GM19324 (cell line): ENCODE measurements around the gene FLVCR2.

ENCODE experiments used
- ATAC-seq: cut with Tn5 transposase; IDR thresholded peaks from one replicate; pipeline ENCODE4 v1.9.1; 2021; ENCODE audit warnings: mild to moderate bottlenecking, moderate library complexity; ENCODE audit not compliant: unreplicated experiment, low FRiP score

The FLVCR2 gene

DNA sequence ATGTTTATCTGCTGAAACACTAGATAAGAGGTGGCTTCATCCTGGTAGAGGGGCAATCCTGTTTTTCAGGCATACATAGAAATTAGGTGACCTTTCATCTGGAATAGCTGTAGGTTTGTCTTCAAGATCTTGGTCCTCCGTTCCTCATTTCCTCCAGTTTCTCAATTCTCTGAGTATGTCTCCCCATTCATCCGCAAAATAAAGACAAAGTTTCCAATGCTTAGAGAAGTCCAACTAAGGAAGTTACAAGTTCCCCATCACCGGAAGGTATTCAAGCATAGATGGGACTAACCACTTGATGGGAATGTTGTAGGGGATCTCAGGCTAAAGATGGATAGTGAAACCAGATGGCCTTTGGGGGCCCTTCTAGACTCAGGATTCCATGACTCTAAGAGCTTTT lies 48.0 kb downstream of the FLVCR2 start:
- ATAC-seq, result no peak

DNA sequence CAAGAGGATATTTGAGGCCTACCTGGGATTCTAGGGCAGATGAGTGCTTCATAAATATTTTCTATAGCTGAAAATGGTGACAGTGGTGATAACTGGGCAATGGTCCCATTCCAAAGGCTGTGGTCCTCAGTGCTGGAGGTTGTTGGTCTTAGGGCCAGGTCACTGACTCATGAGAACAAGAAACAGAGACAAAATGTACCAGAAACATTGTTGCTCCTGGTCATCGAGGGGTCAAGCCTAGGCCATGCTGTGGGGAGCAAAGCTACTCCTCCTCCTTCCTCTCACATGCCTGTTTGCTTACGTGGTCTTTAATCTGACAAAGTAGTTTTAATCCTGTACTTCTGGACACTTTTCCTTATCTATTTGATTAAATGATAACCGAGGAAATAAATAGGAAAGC lies 48.4 kb downstream of the FLVCR2 start:
- no peak for ATAC-seq

DNA sequence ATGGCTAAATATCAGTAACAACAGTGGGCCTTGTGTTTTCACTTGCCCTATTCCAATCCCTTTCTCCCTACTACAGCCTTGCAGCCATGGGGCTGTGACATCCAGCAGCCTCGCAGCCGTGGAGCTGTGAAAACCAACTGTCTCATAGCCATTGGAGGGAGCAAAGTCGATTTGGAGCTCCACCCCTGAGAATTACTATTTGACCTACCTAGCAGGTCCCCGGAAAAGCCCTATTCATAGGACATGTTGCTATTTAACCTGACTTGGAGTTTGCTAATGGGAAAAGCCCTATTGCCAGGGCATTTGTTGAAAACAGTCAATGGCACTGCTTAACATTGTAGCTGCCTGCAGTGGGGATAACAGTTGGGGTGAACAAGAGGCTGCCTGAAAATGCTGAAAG lies 49.0 kb downstream of the FLVCR2 start:
- ATAC-seq, result no peak

DNA sequence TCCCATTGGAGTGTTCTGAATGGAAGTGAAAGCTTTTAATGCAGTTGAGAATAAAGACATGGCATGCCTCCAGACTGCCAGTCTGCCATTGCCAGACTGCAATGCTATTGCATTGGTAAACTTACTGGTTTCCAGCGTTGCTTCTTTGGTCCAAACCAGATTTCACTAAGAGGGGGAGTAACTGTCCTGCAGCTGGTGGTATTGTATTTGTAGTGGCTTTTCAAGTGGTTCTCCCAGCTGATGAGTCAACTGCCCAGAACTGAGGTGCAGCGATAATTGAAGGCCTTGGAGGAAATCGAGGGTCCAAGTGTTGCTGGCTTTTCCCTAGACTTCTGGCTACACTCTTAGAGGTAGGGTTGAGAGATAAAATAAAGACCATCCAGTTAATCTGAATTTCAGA lies 50.4 kb downstream of the FLVCR2 start:
- no peak for ATAC-seq

DNA sequence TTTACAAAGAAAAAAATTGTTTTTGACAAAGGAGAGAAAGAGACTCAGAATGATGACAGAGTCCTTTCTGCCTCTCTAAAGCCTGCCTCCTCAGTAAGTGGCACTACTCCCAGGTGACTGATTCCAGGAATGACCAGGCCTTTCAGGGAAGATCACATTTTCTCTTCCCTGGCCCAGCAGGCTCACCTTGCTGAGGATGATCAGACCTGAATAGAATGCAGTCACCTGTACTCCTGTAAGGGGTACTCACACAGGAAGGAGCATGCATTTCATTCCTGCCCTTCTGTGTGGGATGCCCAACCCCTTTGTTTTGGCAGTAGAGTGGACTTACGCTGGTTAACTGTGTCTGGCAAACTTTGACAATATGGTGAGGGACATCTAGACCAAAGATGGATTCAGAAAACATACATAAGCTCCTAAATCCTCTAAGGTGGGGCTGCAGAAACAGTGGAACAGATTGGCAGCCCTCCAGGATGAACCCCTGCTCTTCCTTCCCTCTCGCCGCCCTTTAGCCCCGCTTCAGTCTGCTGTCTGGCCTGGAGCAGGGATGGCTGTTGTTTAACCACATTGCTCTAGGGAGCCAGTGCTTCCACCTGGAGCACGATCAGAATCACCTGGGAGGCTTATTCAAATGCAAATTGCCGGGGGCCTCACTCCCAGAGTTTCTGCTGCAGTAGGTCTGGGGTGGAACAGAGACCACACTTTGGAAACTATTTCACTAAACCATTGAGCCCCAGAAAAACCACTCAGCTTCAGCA lies 52.5 kb downstream of the FLVCR2 start:
- ATAC-seq, result no peak

DNA sequence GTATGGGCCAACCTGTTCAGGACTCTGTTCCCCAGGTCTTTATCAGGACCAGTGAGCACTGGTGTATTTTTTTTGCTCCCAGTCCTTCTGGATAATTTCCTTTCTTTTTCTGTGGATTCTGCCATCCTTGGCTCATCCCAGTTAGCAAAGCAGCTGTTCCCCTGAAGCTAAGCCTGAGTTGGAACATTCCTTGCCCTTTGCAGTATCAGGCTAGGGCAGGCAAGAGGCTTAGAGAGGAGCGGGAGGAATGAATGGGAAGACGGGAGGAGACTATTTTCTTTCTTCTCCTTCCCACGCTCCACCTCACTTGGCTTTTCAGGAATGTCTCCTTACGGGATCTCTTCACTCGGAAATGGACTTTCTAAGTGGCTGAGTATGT lies 53.0 kb downstream of the FLVCR2 start:
- ATAC-seq, result no peak

DNA sequence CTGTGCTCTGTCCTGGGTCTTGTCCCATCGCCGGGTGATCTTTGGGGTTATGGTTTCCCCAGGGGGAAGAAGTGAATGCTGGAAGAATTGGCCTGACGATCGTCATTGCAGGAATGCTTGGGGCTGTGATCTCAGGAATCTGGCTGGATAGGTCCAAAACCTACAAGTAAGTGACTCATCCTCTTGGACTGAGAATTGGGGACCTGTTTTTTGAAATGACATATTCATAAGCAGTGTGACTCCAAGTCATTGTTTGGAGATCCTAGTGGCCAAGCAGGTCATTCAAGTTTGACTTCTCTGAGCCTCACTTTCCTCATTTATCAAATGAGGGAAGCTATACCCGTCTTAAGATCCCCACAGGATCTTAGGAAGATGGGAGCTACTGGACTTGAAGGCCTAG lies 56.4 kb downstream of the FLVCR2 start:
- ATAC-seq, result no peak

DNA sequence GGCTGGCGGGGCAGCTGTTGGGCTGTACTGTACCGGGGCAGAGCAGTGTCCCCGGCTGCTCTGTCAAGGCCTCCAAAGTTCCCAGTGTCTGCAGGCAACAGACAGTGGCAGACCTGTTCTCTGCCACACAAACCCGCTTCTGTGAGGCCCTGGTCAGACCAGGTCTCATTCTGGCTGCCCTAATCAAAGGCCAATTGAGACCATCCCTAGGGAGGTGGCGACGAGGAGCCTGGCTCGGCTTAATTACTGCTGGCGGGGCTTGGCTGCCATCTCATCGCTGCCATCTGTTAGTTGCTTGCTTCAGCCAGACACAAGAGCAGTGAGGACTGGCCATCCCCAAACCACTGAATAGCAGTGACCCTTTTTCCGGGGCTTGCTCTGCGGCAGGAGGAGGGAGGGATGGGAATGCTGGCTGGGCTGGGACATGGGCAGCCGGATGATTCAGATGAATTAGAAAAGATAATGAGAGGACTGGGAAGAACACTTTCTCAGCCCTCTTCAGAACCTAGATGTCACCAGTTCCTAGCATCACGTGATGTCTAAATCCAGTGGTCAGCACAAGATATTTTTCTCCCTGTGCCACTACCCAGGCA lies 57.8 kb downstream of the FLVCR2 start:
- ATAC-seq, result no peak

DNA sequence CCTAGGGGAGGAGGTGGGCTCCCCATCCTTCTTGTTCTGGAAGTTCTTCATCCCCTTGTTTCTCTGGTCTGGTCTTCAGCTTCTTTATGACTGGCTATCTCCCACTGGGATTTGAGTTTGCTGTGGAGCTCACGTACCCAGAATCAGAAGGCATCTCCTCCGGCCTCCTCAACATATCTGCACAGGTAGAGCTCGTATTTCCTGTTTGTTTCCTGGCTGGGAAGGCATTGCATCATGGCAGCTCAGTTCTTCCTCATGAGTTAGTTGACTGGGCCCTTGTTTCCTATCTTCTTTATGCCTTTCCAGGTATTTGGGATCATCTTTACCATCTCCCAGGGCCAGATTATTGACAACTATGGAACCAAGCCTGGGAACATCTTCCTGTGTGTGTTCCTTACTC lies 62.5 kb downstream of the FLVCR2 start:
- no peak for ATAC-seq

DNA sequence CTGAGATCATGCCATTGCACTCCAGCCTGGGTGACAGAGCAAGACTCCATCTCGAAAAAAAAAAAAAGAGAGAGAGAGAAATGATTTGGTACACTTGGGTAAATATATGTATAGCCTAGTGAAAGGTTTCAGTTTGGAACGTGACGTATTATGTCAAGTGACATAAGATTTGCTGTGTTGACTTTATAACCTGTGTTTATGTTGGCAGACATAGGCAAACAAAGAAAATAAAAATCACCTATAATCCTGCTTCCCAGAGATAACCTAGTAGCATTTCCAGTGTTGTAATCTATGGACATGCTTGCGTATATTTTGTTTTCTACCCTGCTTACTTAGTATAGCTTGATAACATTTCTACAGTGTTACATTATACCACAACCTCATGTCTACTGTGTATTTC lies 65.6 kb downstream of the FLVCR2 start:
- ATAC-seq, result no peak

DNA sequence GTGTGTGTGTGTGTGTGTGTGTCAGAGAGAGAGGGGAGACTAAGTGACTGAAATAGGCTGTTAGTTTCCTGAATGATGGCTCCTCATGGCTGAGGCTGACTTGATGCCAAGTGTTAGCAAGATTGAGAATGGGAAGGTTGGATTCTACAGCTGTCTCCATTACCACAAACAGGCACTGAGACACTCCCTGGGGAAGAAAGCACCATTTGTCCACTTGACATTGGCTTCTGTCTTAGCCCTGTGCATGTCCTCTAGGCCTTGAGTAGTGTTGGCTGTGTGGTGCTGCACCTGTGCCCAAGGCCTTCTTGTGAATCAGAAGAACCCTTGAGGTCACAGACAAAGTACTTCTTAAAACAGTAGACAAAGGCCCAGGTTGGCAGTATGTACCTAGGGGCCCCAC lies 66.6 kb downstream of the FLVCR2 start:
- ATAC-seq, result no peak

DNA sequence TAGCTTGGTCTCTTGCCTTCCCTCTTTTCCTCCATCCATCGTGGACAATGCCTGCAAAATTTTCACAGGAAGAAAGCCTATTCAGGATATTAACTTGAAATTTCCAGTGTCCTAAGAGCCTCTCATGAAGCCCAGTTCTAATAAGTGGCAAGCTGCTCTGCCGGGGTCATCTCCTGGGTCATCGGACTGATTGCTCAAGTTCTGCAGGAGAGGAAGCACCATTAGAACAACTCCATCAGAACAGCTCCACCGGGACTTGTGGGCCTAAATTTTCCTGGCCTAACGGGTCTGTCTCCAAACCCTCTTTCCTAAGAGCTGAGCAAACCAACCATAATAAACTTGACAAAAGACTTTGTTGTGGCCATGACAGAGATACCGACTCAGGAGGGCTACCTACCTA lies 68.3 kb downstream of the FLVCR2 start:
- ATAC-seq, result no peak

DNA sequence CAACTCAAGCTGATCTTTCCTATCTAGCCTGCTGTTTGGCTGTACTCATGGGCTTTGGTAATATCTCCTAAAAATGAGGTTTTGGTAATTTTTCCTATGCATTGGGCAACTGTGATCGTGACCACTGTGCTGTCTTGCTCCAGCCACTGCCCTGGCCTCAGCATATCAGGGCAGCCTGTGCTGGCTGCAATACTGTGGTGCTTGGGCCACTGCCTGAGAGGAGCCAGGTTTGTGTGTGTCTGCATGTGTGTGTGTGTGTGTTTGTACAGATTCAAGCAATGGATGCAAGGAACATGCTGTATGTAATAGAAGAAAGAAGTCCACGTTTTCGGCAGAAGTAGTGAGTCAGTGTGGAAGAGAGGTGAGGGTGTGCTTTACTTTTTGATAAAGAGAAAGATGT lies 69.2 kb downstream of the FLVCR2 start:
- no peak for ATAC-seq

DNA sequence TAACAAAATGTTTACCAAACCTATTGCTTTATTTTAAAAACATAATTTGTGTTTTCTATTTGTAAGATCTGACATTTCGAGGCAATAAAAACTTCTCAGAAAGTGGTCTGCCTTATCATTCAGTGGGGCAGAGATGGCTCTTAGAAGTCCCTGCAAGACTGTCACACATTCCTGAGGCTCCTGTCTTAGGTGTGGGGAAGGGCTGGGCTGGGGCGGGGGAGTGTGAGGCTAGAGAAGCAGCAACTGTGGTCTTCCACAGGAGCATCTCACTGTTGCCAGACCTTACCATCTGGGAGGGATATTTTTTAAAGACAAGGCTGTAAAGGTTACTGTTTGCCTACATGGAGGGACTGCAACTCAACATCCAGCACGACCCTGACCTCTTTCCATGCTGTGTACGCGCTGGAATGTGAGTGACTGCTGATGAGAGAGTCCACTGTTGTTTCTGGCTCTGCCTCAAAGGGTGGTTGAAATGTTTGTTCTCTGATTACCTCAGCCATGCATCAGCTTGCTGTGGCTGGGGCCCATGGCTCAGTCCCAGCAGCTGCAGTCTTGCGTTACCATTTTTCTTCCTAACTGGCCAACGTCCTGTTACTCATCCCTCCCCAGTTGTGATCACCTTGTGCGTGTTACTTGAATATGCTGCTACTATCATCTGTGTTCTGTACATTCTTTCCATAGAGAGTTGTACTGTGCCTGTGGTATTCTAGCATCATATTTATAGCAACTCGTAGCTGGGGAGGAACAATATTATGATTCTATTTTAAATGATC lies 69.8 kb downstream of the FLVCR2 start:
- no peak for ATAC-seq

DNA sequence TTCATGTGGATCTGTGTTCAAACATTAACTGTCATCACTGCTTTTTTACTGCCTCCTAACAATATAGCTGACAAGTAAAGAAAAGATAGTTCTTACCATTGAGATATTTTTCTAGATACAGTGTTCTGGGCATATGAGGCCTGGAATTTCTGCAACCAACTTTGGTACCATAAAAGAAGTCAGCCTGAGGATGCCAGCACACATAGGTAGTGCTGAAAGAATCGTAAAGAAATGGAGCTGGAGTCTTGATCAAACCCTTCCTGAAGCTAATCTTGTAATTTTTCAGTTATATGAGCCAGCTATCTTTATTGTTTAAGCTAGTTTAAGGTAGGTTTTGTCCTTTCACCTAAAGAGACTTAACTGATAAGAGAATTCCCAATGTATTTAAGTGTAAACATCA lies 70.9 kb downstream of the FLVCR2 start:
- ATAC-seq, result no peak

DNA sequence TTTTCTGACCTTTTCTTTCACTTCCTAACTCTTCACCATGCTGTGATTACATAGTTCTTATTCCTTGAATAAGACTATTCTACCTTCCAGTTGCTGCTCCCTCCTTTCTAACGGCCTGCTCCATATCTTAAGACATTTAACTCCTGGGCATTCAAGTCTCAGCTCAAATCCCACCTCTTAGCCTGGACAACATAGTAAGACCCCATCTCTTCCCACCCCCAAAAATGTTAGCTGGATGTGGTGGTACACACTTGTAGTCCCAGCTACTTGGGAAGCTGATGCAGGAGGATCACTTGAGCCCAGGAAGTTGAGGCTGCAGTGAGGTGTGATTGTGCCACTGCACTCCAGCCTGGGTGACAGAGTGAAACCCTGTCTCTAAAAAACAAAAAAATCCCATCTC lies 71.4 kb downstream of the FLVCR2 start:
- no peak for ATAC-seq

DNA sequence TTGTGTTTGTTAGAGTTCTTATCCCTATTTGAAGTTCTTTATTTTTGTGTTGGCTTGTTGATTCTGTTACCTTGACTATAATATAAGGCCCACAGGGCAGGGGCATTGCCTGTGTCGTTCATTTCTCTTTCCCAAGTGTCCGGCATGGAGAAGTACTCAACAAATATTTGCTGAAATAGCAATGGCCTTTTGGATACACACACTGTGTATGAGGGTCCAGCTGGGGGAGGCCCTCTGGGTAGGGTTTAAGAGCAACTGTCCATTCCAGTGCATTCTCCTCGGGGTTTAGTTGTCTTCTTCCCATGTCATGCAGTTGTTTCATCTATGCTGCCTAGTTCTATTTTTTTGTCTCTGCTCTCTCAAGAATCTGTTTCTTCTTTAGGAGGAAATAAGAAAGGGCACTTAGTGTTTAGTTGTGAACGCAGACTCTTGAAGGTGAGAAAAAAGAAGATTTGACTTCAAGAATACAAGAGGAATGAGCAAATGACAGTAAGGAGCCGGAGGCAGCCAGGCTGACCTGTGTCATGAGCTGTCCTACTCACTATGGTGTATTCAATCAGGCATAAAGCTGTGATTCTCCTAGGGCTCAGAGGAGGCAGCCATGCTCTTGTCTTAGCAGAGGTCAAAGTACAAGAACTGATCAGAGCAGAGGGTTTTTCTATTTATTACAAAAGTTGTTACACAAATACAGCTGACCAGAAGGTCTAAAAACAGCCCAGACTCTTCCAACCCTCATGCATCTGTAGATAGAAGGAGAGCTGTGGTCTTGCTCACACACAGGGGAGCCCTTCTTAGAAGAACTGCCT lies 72.0 kb downstream of the FLVCR2 start:
- ATAC-seq, result no peak

DNA sequence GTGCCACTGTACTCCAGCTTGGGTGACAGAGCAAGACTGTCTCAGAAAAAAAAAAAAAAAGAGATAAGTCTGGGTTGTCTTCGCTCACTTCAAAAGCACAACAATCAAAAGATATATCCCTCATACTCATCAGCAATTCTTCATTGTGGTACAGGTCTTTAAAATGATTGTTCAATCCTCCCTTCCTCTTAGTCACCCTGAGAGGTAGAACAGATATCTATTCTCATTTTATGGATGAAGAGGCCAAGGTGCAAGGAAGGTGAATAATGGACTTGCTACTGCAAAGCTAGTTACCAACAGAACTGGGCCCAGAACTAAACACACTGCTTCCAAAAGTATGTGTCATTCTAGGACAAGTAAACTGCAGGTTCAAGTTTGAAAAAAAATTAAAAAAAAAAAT lies 75.1 kb downstream of the FLVCR2 start:
- no peak for ATAC-seq

DNA sequence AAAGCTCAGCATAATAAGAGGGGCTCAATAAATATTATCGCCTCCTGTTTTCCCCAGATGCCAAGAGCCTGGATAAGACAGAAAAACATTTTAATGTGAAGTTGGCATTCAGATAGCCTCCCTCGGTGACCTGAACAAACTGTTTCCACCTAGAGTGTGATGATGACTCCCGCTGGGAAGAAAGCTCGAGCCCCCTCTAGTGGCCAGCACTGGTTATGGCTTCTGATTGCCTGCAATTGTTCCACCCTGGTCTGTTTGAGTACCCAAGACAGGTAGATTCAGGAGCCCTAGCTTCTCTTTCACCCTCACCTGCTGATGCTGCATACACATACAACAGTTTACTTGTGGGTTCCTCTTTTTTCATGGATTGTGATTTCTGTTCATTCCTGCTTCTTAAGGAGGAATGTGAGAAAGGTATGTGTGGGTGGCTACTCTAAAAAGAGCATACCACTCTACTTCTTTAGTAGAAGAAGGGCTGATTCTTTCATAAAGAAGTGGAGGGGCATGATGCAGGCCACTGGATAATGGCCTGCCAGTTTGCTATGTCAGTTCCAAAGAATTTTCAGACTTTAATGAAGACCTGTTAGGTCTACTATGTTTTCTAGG lies 75.8 kb downstream of the FLVCR2 start:
- ATAC-seq, result no peak

DNA sequence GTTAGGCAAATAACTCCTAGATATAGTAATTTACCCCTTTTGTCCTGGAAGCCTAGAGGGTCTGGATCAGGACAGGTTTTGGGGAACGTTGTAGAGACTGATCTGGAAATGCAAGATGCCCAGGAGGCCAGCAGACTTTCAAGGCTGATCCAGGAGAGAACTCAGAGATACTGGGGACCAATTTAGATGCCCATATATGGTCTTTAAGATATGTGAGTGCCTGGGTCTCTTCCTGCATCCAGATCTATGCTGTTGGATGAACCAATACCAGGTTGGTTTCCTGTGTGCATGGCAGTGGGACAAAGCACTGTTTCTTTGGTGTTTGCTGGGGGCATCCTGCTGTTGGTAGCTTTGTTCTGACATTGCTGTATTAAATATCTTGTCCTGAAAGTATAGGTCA lies 76.8 kb downstream of the FLVCR2 start:
- no peak for ATAC-seq

DNA sequence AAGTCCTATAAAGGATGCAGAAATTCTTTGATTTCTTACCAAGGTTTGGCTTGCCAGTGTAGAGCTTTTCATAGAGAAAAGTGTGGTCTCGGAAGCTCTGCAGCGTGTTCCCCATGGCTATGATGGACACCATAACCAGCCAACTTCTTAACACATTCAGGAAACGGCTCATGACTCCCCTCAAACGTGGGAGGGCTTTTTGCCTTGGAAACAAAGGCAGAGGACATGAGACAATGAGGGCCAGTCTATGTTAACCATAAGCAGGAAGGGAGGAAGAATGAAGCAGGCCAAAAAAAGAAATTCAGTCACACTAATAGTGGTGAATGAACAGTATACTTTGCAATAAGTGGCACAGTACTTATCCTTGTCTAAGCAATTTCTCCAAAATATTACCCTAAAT lies 78.9 kb downstream of the FLVCR2 start:
- ATAC-seq, result no peak
